Measurements from ENCODE around the gene GNAI2. TPM values are rescaled to one million over a fixed set of nuclear protein-coding genes. Genes with fewer than 3 reads are reported as not detected.

GNAI2 gene
- total RNA-seq, 4 donors from 2014 or later: 123 to 325 (median 173) TPM

DNA sequence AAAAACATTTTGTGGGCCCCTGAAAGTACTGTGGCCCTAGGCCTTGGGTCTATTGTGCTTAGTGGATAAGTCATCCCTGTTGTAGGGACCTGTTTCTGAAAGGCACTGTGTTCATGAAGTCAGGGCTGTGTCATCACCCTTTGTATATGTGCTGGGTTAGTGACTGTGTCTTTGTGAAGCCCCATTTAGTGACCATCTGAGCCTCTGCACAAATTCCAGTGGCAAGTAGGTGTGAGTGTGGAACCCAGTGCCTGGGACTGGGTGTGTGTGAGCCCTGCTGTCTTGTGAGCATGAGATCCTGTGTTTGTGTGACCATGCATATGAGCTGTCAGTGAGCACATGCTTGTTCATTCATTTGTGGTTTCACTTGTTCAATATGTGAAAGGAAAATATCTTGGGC, 68.6 kb downstream of the GNAI2 start:
- intact Hi-C loops (cut with DNase I; ENCODE audit: low total_unique reads): no loop called here
- H3K4me3 ChIP-seq: no peak overlapping the region
- no peak overlapping the region for H3K27ac ChIP-seq

More for the DNA sequence above, 68.6 kb downstream of the GNAI2 start:
- Histone ChIP-seq H3K27me3 (no peaks in the 10 kb centered on the region), H3K36me3 (no peaks in the 10 kb centered on the region), H3K9me3 (no peaks in the 10 kb centered on the region), H3K4me1 (no peaks in the 10 kb centered on the region)
- DNase-seq: no peak
- TF ChIP-seq, protein P1, sequence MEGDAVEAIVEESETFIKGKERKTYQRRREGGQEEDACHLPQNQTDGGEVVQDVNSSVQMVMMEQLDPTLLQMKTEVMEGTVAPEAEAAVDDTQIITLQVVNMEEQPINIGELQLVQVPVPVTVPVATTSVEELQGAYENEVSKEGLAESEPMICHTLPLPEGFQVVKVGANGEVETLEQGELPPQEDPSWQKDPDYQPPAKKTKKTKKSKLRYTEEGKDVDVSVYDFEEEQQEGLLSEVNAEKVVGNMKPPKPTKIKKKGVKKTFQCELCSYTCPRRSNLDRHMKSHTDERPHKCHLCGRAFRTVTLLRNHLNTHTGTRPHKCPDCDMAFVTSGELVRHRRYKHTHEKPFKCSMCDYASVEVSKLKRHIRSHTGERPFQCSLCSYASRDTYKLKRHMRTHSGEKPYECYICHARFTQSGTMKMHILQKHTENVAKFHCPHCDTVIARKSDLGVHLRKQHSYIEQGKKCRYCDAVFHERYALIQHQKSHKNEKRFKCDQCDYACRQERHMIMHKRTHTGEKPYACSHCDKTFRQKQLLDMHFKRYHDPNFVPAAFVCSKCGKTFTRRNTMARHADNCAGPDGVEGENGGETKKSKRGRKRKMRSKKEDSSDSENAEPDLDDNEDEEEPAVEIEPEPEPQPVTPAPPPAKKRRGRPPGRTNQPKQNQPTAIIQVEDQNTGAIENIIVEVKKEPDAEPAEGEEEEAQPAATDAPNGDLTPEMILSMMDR (IDR thresholded peaks at IDR 0.05): no peak
- no peak for TF ChIP-seq POLR2A (IDR thresholded peaks at IDR 0.05)

Small RNA genes lying within 50 kb of the gene (microRNA-seq; reads per million reads assigned to microRNA genes)
- not detected for gene MIR5787 (ENCODE audit: borderline microRNAs expressed, borderline replicate concordance)

Small RNA genes lying within 50 kb of the gene (small RNA-seq; reads per million reads assigned to genes)
- not detected for gene MIR5787

Other genes starting within 250 kb of the GNAI2 start
- 100 to 1,000 TPM; 154 to 345 (median 197) TPM for gene RBM5, start 147.3 kb upstream of the GNAI2 start, total RNA-seq
- gene SEMA3F, start 80.9 kb upstream of the GNAI2 start, total RNA-seq: 10 to 100 TPM; 10.5 to 33.1 (median 12.9) TPM
- not detected for gene GNAT1, start 44.6 kb upstream of the GNAI2 start, total RNA-seq
- gene SLC38A3, start 30.9 kb upstream of the GNAI2 start, total RNA-seq: 1 to 10 TPM in 1 of 4 donors, under 1 TPM in 1, not detected in 2; 0.69 to 4.1 TPM
- 100 to 1,000 TPM in 1 of 4 donors, 10 to 100 TPM in 3; 24.1 to 113 (median 77.2) TPM for gene SEMA3B, start 32.9 kb downstream of the GNAI2 start, total RNA-seq
- gene LSMEM2, start 42.9 kb downstream of the GNAI2 start, total RNA-seq: 1 to 10 TPM in 1 of 4 donors, under 1 TPM in 1, not detected in 2; 0.90 to 1.5 TPM
- 10 to 100 TPM; 14.1 to 81.5 (median 25.1) TPM for gene IFRD2, start 56.2 kb downstream of the GNAI2 start, total RNA-seq
- 1 to 10 TPM in 3 of 4 donors, not detected in 1; 1.9 to 3.9 (median 3.3) TPM for gene HYAL3, start 63.2 kb downstream of the GNAI2 start, total RNA-seq
- 10 to 100 TPM in 3 of 4 donors, 1 to 10 TPM in 1; 4.7 to 33.5 (median 24.0) TPM for gene NAA80, start 63.2 kb downstream of the GNAI2 start, total RNA-seq
- 10 to 100 TPM in 3 of 4 donors, 1 to 10 TPM in 1; 2.1 to 30.5 (median 22.1) TPM for gene HYAL1, start 67.4 kb downstream of the GNAI2 start, total RNA-seq
- gene HYAL2, start 86.5 kb downstream of the GNAI2 start, total RNA-seq: 100 to 1,000 TPM; 112 to 289 (median 166) TPM
- 10 to 100 TPM in 3 of 4 donors, 1 to 10 TPM in 1; 9.0 to 25.1 (median 21.3) TPM for gene TUSC2, start 92.0 kb downstream of the GNAI2 start, total RNA-seq
- gene RASSF1, start 104.6 kb downstream of the GNAI2 start, total RNA-seq: 100 to 1,000 TPM in 1 of 4 donors, 10 to 100 TPM in 3; 42.1 to 114 (median 44.6) TPM
- gene ZMYND10, start 109.5 kb downstream of the GNAI2 start, total RNA-seq: 10 to 100 TPM in 1 of 4 donors, 1 to 10 TPM in 3; 1.5 to 11.4 (median 4.9) TPM
- gene NPRL2, start 114.6 kb downstream of the GNAI2 start, total RNA-seq: 10 to 100 TPM; 11.8 to 26.2 (median 16.0) TPM
- gene CYB561D2, start 114.7 kb downstream of the GNAI2 start, total RNA-seq: 10 to 100 TPM in 2 of 4 donors, 1 to 10 TPM in 2; 3.6 to 23.8 (median 11.3) TPM
- gene TMEM115, start 123.3 kb downstream of the GNAI2 start, total RNA-seq: 10 to 100 TPM; 24.1 to 61.7 (median 37.0) TPM